Gastroesophageal sphincter (tissue), 4 donors: ENCODE results near the gene HECTD4. TPM values are rescaled to one million over a fixed set of nuclear protein-coding genes. Genes with fewer than 3 reads are reported as not detected.
"Not testable (repeated sequence)": the region's sequence is repeated elsewhere in the genome, so short reads cannot be mapped to it uniquely, and the experiment has no call there.

Source experiments
- ATAC-seq: fragments of 150-250 bp; one replicate; pipeline ENCODE4 v1.9.1; 2016; ENCODE audit warnings: mild to moderate bottlenecking, moderate library complexity
- H3K27ac ChIP-seq, 4 donors: fragments of 200-600 bp; sonication (generic) in 3 of 4; 1 replicate in 3 of 4; 2 replicates in 1 of 4; pipeline ENCODE4 v1.5.1; 2016 to 2019
- H3K27me3 ChIP-seq: fragments of 200-600 bp; sonication (generic); one replicate; pipeline ENCODE4 v1.5.1; 2019
- H3K36me3 ChIP-seq, 2 donors: fragments of 200-600 bp; sonication (generic); one replicate each; pipeline ENCODE4 v1.5.1; 2019; ENCODE audit warnings: control low read depth in 1 of 2
- H3K4me1 ChIP-seq, 3 donors: fragments of 200-600 bp; sonication (generic); 1 replicate in 2 of 3; 2 replicates in 1 of 3; pipeline ENCODE4 v1.5.1; 2016 to 2019; ENCODE audit warnings: control low read depth in 2 of 3
- H3K4me3 ChIP-seq, 2 donors: fragments of 200-600 bp; sonication (generic); one replicate each; pipeline ENCODE4 v1.5.1; 2019; ENCODE audit warnings: mild to moderate bottlenecking in 1 of 2, moderate library complexity in 1 of 2
- H3K9me3 ChIP-seq, 3 donors: fragments of 200-600 bp; sonication (generic); one replicate each; pipeline ENCODE4 v1.5.1; 2017 to 2019; ENCODE audit warnings: control low read depth in 2 of 3
- CTCF ChIP-seq, 4 experiments: fragments of 200-600 bp in 2 of 4; fragments of 450-650 bp in 2 of 4; sonication (generic) in 1 of 4; IDR thresholded peaks; one replicate each; pipeline ENCODE4 v1.5.1; 2017 to 2019; ENCODE audit warnings: antibody characterized with exemption in 4 of 4, mild to moderate bottlenecking in 2 of 4, moderate library complexity in 2 of 4
- EP300 ChIP-seq: sonication (generic); formaldehyde crosslinking; IDR thresholded peaks from one replicate; pipeline ENCODE4 v1.6.1; 2017; ENCODE audit warnings: antibody characterized with exemption, mild to moderate bottlenecking
- POLR2A ChIP-seq, 2 donors: fragments of 450-650 bp; IDR thresholded peaks; one replicate each; pipeline ENCODE4 v1.6.1; 2017; ENCODE audit warnings: antibody characterized with exemption in 2 of 2, mild to moderate bottlenecking in 2 of 2, moderate library complexity in 1 of 2
- POLR2AphosphoS5 ChIP-seq: sonication (generic); formaldehyde crosslinking; IDR thresholded peaks from one replicate; pipeline ENCODE4 v1.6.1; 2017; ENCODE audit warnings: antibody characterized with exemption
- WGBS, 2 donors: methylation state at CpG; one replicate each; pipeline ENCODE4 v1.1.5; 2018; ENCODE audit warnings: low coverage in 1 of 2; 5-methylcytosine and 5-hydroxymethylcytosine counted together
- total RNA-seq, 4 donors: library from RNA; depleted of rRNA; stranded (reverse); fragments of >200 nt; gene quantifications; one replicate each; pipeline ENCODE4 v1.1.0, GENCODE V29; 2016

The HECTD4 gene
- total RNA-seq, 4 donors from 2014 or later = 23.1 to 56.8 (median 42.3) TPM

- H3K4me3 ChIP-seq = no peak overlapping the region
- TF ChIP-seq EP300 (no peak), POLR2A (IDR thresholded peaks at IDR 0.05) (no peak), CTCF (IDR thresholded peaks at IDR 0.05) (no peak), POLR2AphosphoS5 (no peak)
Observed at GRCh38 chr12:112266473-112266872, 115.8 kb downstream of the HECTD4 start.

GRCh38 chr12:112261559-112261958 lies 120.7 kb downstream of the HECTD4 start:
- peaks cover 0 to 94% of the 10 kb centered on the region in 2 donors for H3K36me3 ChIP-seq
- WGBS, 2 donors = 84 to 93% methylated on average over 3 of the region's 3 CpGs
- no peak for ATAC-seq
- no peaks in the 10 kb centered on the region for H3K27me3 ChIP-seq
- H3K27ac ChIP-seq = no peak overlapping the region
- no peaks in the 10 kb centered on the region for H3K9me3 ChIP-seq
- TF ChIP-seq POLR2A (IDR thresholded peaks at IDR 0.05) (no peak), EP300 (no peak), CTCF (IDR thresholded peaks at IDR 0.05) (no peak), POLR2AphosphoS5 (no peak)
- no peaks in the 10 kb centered on the region for H3K4me1 ChIP-seq
- no peak overlapping the region for H3K4me3 ChIP-seq

More at GRCh38 chr12:112266473-112266872, 115.8 kb downstream of the HECTD4 start:
- Histone ChIP-seq H3K27ac (no peak overlapping the region), H3K36me3 (peaks cover 0 to 92% of the 10 kb centered on the region in 2 donors), H3K27me3 (no peaks in the 10 kb centered on the region), H3K9me3 (no peaks in the 10 kb centered on the region), H3K4me1 (no peaks in the 10 kb centered on the region)
- 90% methylated on average over 2 of the region's 2 CpGs; no CpG with 5 or more reads in 1 of the 2 donors for WGBS, 2 donors
- ATAC-seq = no peak

- H3K27me3 ChIP-seq = no peaks in the 10 kb centered on the region
- TF ChIP-seq POLR2AphosphoS5 (no peak), EP300 (no peak), CTCF (IDR thresholded peaks at IDR 0.05) (no peak), POLR2A (IDR thresholded peaks at IDR 0.05) (no peak)
- no peaks in the 10 kb centered on the region for H3K9me3 ChIP-seq
- H3K4me1 ChIP-seq = no peaks in the 10 kb centered on the region
- peaks cover 0 to 92% of the 10 kb centered on the region in 2 donors for H3K36me3 ChIP-seq
- ATAC-seq = no peak
- H3K4me3 ChIP-seq = no peak overlapping the region
- WGBS, 2 donors = 100% methylated on average over 1 of the region's 1 CpG
- no peak overlapping the region for H3K27ac ChIP-seq
Observed at GRCh38 chr12:112258926-112259325, 123.3 kb downstream of the HECTD4 start.

- Histone ChIP-seq H3K36me3 (peaks cover 0 to 98% of the 10 kb centered on the region in 2 donors), H3K9me3 (no peaks in the 10 kb centered on the region), H3K27me3 (no peaks in the 10 kb centered on the region), H3K4me3 (no peak overlapping the region), H3K27ac (no peak overlapping the region), H3K4me1 (no peaks in the 10 kb centered on the region)
- ATAC-seq = no peak
- WGBS, 2 donors = 67 to 72% methylated on average over 2 to 3 of the region's 3 CpGs
- no peak for TF ChIP-seq POLR2A (IDR thresholded peaks at IDR 0.05)
- no peak for TF ChIP-seq POLR2AphosphoS5
- no peak for TF ChIP-seq CTCF (IDR thresholded peaks at IDR 0.05)
- TF ChIP-seq EP300 = no peak
Observed at GRCh38 chr12:112256780-112257179, 125.5 kb downstream of the HECTD4 start.

- no peak overlapping the region for H3K27ac ChIP-seq
- no peaks in the 10 kb centered on the region for H3K4me1 ChIP-seq
- TF ChIP-seq POLR2A (IDR thresholded peaks at IDR 0.05) (no peak), EP300 (no peak), POLR2AphosphoS5 (no peak), CTCF (IDR thresholded peaks at IDR 0.05) (no peak)
- no peaks in the 10 kb centered on the region for H3K9me3 ChIP-seq
- ATAC-seq = no peak
- 92 to 95% methylated on average over 4 of the region's 4 CpGs for WGBS, 2 donors
- H3K36me3 ChIP-seq = peaks cover 0 to 99% of the 10 kb centered on the region in 2 donors
- no peak overlapping the region for H3K4me3 ChIP-seq
- no peaks in the 10 kb centered on the region for H3K27me3 ChIP-seq
Observed at GRCh38 chr12:112252184-112252583, 130.0 kb downstream of the HECTD4 start.

GRCh38 chr12:112244902-112245301 lies 137.3 kb downstream of the HECTD4 start:
- H3K4me3 ChIP-seq, H3K4me1 ChIP-seq, H3K9me3 ChIP-seq, H3K27me3 ChIP-seq, H3K27ac ChIP-seq, ATAC-seq: not testable (repeated sequence)
- WGBS, 2 donors = 88 to 100% methylated on average over 1 of the region's 1 CpG
- H3K36me3 ChIP-seq = peaks cover 0 to 100% of the 10 kb centered on the region in 2 donors
